DND-41 (cell line): Measurements from ENCODE around the gene RFNG.

Experiments
- CTCF ChIP-seq: IDR thresholded peaks from 2 replicates; pipeline ENCODE4 v1.5.1; 2012; ENCODE audit warnings: borderline replicate concordance, low read length, moderate library complexity, mild to moderate bottlenecking; ENCODE audit not compliant: poor library complexity, severe bottlenecking; ENCODE audit errors: extremely low read depth
- EZH2 ChIP-seq: IDR thresholded peaks from 3 replicates; pipeline ENCODE4 v1.6.1; 2012; ENCODE audit warnings: borderline replicate concordance, low read depth, mild to moderate bottlenecking, moderate library complexity, low read length, inconsistent platforms; ENCODE audit not compliant: severe bottlenecking

- no peak for TF ChIP-seq EZH2
- TF ChIP-seq CTCF, result no peak
Measured at GRCh38 chr17:82095777-82096708, 44.4 kb upstream of the RFNG start.
